ENCODE data around the gene FGF7.
"Not testable (repeated sequence)": the region's sequence is repeated elsewhere in the genome, so short reads cannot be mapped to it uniquely, and the experiment has no call there.

Gene FGF7

DNA sequence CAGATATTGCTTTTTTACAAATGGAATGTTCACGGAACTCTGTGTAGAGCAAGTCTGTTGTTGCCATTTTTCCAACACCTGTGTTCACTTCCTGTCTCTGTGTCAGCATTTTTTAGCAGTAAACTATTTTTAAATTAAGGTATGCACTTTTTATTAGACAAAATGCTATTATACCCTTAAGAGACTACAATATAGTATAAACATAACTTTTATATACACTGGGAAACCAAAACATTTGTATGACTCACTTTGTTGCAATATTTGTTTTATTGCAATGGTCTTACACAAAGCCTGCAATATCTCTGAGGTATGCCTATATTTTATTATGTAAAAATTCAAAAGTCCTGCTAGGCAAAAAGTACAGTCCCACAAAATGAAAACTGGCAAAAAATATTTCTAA, 39.8 kb upstream of the FGF7 start:
- no peak overlapping the region for H2AFZ ChIP-seq (ENCODE audit: low read depth)
- TF ChIP-seq, protein P1, sequence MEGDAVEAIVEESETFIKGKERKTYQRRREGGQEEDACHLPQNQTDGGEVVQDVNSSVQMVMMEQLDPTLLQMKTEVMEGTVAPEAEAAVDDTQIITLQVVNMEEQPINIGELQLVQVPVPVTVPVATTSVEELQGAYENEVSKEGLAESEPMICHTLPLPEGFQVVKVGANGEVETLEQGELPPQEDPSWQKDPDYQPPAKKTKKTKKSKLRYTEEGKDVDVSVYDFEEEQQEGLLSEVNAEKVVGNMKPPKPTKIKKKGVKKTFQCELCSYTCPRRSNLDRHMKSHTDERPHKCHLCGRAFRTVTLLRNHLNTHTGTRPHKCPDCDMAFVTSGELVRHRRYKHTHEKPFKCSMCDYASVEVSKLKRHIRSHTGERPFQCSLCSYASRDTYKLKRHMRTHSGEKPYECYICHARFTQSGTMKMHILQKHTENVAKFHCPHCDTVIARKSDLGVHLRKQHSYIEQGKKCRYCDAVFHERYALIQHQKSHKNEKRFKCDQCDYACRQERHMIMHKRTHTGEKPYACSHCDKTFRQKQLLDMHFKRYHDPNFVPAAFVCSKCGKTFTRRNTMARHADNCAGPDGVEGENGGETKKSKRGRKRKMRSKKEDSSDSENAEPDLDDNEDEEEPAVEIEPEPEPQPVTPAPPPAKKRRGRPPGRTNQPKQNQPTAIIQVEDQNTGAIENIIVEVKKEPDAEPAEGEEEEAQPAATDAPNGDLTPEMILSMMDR (conservative IDR thresholded peaks at IDR 0.05; ENCODE audit: low read depth, low read length) = no peak
- H3K27ac ChIP-seq = no peak overlapping the region
- no peaks in the 10 kb centered on the region for H4K20me1 ChIP-seq (ENCODE audit: insufficient read depth)
- no peaks in the 10 kb centered on the region for H3K27me3 ChIP-seq (ENCODE audit: insufficient read depth, low read depth)
- no peak overlapping the region for H3K9ac ChIP-seq
- no peaks in the 10 kb centered on the region for H3K4me1 ChIP-seq (ENCODE audit: low read depth, poor library complexity, severe bottlenecking)
- no peak overlapping the region for H3K4me2 ChIP-seq
- H3K36me3 ChIP-seq (ENCODE audit: insufficient read depth) = no peaks in the 10 kb centered on the region
- no peak overlapping the region for H3K4me3 ChIP-seq (IDR thresholded peaks at IDR 0.05; ENCODE audit: insufficient read depth, low read depth, low read length)
- H3K79me2 ChIP-seq (ENCODE audit: insufficient read depth, low read depth) = no peaks in the 10 kb centered on the region

DNA sequence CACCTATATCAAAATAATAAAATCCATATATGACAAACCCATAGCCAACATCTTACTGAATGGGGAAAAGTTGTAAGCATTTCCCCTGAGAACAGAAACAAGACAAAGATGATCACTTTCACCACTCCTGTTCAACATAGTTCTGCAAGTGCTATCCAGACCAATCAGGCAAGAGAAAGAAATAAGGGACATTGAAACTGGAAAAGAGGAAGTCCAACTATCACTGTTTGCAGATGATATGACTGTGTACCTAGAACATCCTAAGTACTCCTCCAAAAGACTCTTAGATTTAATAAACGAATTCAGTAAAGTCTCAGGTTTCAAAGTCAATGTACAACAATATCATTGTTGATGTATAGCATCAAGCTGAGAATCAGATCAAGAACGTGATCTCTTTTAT, 35.6 kb upstream of the FGF7 start:
- no peak overlapping the region for H2AFZ ChIP-seq (ENCODE audit: low read depth)
- H3K4me3 ChIP-seq (IDR thresholded peaks at IDR 0.05; ENCODE audit: insufficient read depth, low read depth, low read length) = no peak overlapping the region
- no peaks in the 10 kb centered on the region for H3K79me2 ChIP-seq (ENCODE audit: insufficient read depth, low read depth)
- no peaks in the 10 kb centered on the region for H3K36me3 ChIP-seq (ENCODE audit: insufficient read depth)
- no peak overlapping the region for H3K4me2 ChIP-seq
- H4K20me1 ChIP-seq (ENCODE audit: insufficient read depth) = no peaks in the 10 kb centered on the region
- H3K27ac ChIP-seq = no peak overlapping the region
- H3K27me3 ChIP-seq (ENCODE audit: insufficient read depth, low read depth) = no peaks in the 10 kb centered on the region
- TF ChIP-seq, protein P1 (conservative IDR thresholded peaks at IDR 0.05; ENCODE audit: low read depth, low read length) = no peak
- H3K4me1 ChIP-seq (ENCODE audit: low read depth, poor library complexity, severe bottlenecking) = no peaks in the 10 kb centered on the region
- no peak overlapping the region for H3K9ac ChIP-seq

DNA sequence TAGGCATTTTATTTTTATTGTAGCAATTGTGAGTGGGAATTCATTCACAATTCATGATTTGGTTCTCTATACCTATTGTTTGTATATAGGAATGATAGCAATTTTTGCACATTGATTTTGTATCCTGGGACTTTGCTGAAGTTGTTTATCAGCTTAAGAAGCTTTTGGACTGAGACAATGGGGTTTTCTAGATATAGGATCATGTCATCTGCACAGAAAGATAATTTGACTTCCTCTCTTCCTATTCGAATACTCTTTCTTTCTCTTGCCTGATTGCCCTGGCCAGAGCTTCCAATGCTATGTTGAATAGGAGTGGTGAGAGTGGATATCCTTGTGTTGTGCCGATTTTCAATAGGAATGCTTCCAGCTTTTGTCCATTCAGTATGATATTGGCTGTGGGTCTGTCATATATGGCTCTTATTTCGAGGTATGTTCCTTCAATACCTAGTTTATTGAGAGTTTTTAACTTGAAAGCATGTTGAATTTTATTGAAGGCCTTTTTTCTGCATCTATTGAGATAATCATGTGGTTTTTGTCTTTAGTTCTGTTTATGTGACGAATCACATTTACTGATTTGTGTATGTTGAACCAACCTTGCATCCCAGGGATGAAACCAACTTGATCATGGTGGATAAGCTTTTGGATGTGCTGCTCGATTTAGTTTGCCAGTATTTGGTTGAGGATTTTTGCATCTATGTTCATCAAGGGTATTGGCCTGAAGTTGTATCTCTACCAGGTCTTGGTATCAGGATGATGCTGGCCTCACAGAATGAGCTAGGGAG, 20.3 kb upstream of the FGF7 start:
- H3K27me3 ChIP-seq (ENCODE audit: insufficient read depth, low read depth) = not testable (repeated sequence)

DNA sequence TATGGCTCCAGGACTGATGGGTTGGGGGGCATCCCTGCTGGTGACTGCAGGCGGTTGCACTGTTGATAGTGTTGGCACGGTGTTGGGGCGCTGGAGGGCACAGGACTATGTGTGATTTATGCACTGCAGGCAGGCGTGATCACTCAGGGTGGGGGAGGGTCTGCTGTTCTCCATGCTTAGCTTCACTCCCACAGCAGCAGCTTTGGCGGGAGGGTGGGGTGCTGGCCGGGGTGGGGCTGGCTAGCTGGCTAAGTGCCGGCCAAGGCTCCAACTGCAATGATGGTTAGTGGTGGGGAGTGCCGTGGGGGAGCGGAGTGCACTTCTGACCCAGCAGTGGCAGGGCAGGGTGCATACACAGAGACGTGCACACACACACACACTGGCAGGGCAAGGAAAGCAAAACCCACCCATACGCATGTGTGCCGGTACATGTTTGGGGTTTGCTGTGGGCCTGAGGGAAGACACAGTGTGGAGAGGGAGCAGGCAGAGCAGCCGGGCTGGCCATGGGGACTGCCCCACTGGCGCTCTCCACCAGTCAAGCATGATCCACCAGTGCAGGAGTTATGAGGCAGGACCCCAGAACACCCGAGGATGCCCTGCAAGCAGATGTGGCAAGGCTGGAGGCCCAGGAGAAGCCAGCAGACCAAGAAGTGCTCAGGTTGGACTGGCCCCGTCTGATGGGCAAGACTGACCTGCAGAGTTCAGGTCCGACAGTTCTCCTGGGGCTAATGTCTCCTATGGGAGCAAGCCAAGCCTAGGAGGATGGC, 16.5 kb upstream of the FGF7 start:
- Histone ChIP-seq H2AFZ (ENCODE audit: low read depth) (no peak overlapping the region), H3K27ac (no peak overlapping the region), H4K20me1 (ENCODE audit: insufficient read depth) (no peaks in the 10 kb centered on the region), H3K36me3 (ENCODE audit: insufficient read depth) (no peaks in the 10 kb centered on the region), H3K4me3 (IDR thresholded peaks at IDR 0.05; ENCODE audit: insufficient read depth, low read depth, low read length) (no peak overlapping the region), H3K4me1 (ENCODE audit: low read depth, poor library complexity, severe bottlenecking) (no peaks in the 10 kb centered on the region), H3K9ac (no peak overlapping the region), H3K27me3 (ENCODE audit: insufficient read depth, low read depth) (no peaks in the 10 kb centered on the region), H3K4me2 (no peak overlapping the region), H3K79me2 (ENCODE audit: insufficient read depth, low read depth) (no peaks in the 10 kb centered on the region)
- TF ChIP-seq, protein P1 (conservative IDR thresholded peaks at IDR 0.05; ENCODE audit: low read depth, low read length) = no peak

More for the DNA sequence above, 20.3 kb upstream of the FGF7 start:
- not testable (repeated sequence) for H3K4me2 ChIP-seq; H3K4me3 ChIP-seq (IDR thresholded peaks at IDR 0.05; ENCODE audit: insufficient read depth, low read depth, low read length); H3K79me2 ChIP-seq (ENCODE audit: insufficient read depth, low read depth); H4K20me1 ChIP-seq (ENCODE audit: insufficient read depth); H3K27ac ChIP-seq; H3K9ac ChIP-seq; H3K36me3 ChIP-seq (ENCODE audit: insufficient read depth); H2AFZ ChIP-seq (ENCODE audit: low read depth); H3K4me1 ChIP-seq (ENCODE audit: low read depth, poor library complexity, severe bottlenecking)

DNA sequence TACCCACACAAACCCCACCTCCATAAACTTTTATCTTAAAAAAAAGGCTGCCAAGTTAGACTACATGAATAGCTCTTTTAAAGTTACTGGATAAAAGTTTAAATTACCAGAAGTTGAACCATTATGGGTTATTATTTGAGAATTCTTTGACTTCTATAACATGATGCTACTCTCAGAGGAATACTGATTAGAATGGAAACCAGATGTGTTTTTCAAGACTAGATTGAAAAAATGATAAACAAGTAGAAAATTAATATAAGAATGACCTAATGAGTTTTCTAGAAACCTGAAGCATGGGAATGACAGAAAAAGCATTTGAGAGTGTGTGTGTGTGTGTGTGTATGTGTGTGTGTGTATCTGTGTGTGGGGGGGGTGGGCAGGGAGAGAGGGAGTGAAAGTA, 12.4 kb upstream of the FGF7 start:
- H3K79me2 ChIP-seq (ENCODE audit: insufficient read depth, low read depth) = no peaks in the 10 kb centered on the region
- TF ChIP-seq, protein P1 (conservative IDR thresholded peaks at IDR 0.05; ENCODE audit: low read depth, low read length) = no peak
- H3K4me3 ChIP-seq (IDR thresholded peaks at IDR 0.05; ENCODE audit: insufficient read depth, low read depth, low read length) = no peak overlapping the region
- H3K27me3 ChIP-seq (ENCODE audit: insufficient read depth, low read depth) = no peaks in the 10 kb centered on the region
- H3K27ac ChIP-seq = no peak overlapping the region
- H3K4me2 ChIP-seq = no peak overlapping the region
- no peaks in the 10 kb centered on the region for H4K20me1 ChIP-seq (ENCODE audit: insufficient read depth)
- H3K36me3 ChIP-seq (ENCODE audit: insufficient read depth) = no peaks in the 10 kb centered on the region
- H3K4me1 ChIP-seq (ENCODE audit: low read depth, poor library complexity, severe bottlenecking) = no peaks in the 10 kb centered on the region
- no peak overlapping the region for H3K9ac ChIP-seq
- no peak overlapping the region for H2AFZ ChIP-seq (ENCODE audit: low read depth)
